Rectal smooth muscle tissue (tissue), 1 donor: ENCODE data around the gene CSF2RB.
"Not testable (repeated sequence)": the region's sequence is repeated elsewhere in the genome, so short reads cannot be mapped to it uniquely, and the experiment has no call there.

Experiments used
- H3K27ac ChIP-seq: one replicate; pipeline ENCODE4 v1.7.0; 2013; ENCODE audit warnings: low read depth, low read length, inconsistent platforms
- H3K27me3 ChIP-seq: one replicate; pipeline ENCODE4 v1.7.0; 2013; ENCODE audit warnings: low read length; ENCODE audit not compliant: control insufficient read depth, insufficient read depth
- H3K36me3 ChIP-seq: one replicate; pipeline ENCODE4 v1.7.0; 2013; ENCODE audit warnings: low read length; ENCODE audit not compliant: control insufficient read depth, insufficient read depth
- H3K4me1 ChIP-seq: one replicate; pipeline ENCODE4 v1.7.0; 2013; ENCODE audit warnings: low read length; ENCODE audit not compliant: control insufficient read depth, insufficient read depth
- H3K4me3 ChIP-seq: one replicate; pipeline ENCODE4 v1.7.0; 2013; ENCODE audit warnings: low read length
- H3K9ac ChIP-seq: one replicate; pipeline ENCODE4 v1.7.0; 2013; ENCODE audit warnings: low read length

Gene CSF2RB

GRCh38 chr22:36977947-36978660 lies 64.7 kb downstream of the CSF2RB start:
- no peak overlapping the region for H3K9ac ChIP-seq
- peak overlapping the region; percentile 62 for H3K4me3 ChIP-seq
- no peaks in the 10 kb centered on the region for H3K36me3 ChIP-seq
- H3K4me1 ChIP-seq: no peaks in the 10 kb centered on the region
- no peaks in the 10 kb centered on the region for H3K27me3 ChIP-seq
- no peak overlapping the region for H3K27ac ChIP-seq

GRCh38 chr22:36979016-36979910 lies 65.8 kb downstream of the CSF2RB start:
- Histone ChIP-seq H3K27me3 (no peaks in the 10 kb centered on the region), H3K27ac (no peak overlapping the region), H3K4me3 (no peak overlapping the region), H3K36me3 (no peaks in the 10 kb centered on the region), H3K4me1 (no peaks in the 10 kb centered on the region), H3K9ac (no peak overlapping the region)

- H3K27ac ChIP-seq: no peak overlapping the region
- H3K9ac ChIP-seq: no peak overlapping the region
- no peaks in the 10 kb centered on the region for H3K27me3 ChIP-seq
- H3K4me1 ChIP-seq: no peaks in the 10 kb centered on the region
- no peaks in the 10 kb centered on the region for H3K36me3 ChIP-seq
- H3K4me3 ChIP-seq: no peak overlapping the region
Measured at GRCh38 chr22:36981247-36981775, 67.9 kb downstream of the CSF2RB start.

GRCh38 chr22:36982136-36982535 lies 68.7 kb downstream of the CSF2RB start:
- Histone ChIP-seq H3K4me3 (no peak overlapping the region), H3K4me1 (no peaks in the 10 kb centered on the region), H3K27ac (no peak overlapping the region), H3K9ac (no peak overlapping the region), H3K36me3 (no peaks in the 10 kb centered on the region), H3K27me3 (no peaks in the 10 kb centered on the region)

- Histone ChIP-seq H3K4me3 (no peak overlapping the region), H3K4me1 (no peaks in the 10 kb centered on the region), H3K27me3 (no peaks in the 10 kb centered on the region), H3K36me3 (no peaks in the 10 kb centered on the region), H3K27ac (no peak overlapping the region), H3K9ac (no peak overlapping the region)
Measured at GRCh38 chr22:36985211-36985889, 71.9 kb downstream of the CSF2RB start.

- peaks cover 3% of the 10 kb centered on the region for H3K27me3 ChIP-seq
- no peak overlapping the region for H3K9ac ChIP-seq
- H3K4me1 ChIP-seq: no peaks in the 10 kb centered on the region
- no peaks in the 10 kb centered on the region for H3K36me3 ChIP-seq
- no peak overlapping the region for H3K27ac ChIP-seq
- no peak overlapping the region for H3K4me3 ChIP-seq
Measured at GRCh38 chr22:36986242-36986821, 72.9 kb downstream of the CSF2RB start.

- H3K27ac ChIP-seq: no peak overlapping the region
- no peak overlapping the region for H3K9ac ChIP-seq
- no peaks in the 10 kb centered on the region for H3K4me1 ChIP-seq
- H3K27me3 ChIP-seq: peaks cover 4% of the 10 kb centered on the region
- no peak overlapping the region for H3K4me3 ChIP-seq
- H3K36me3 ChIP-seq: no peaks in the 10 kb centered on the region
Measured at GRCh38 chr22:36988075-36988832, 74.8 kb downstream of the CSF2RB start.

- not testable (repeated sequence) for H3K36me3 ChIP-seq, H3K4me1 ChIP-seq, H3K9ac ChIP-seq, H3K27me3 ChIP-seq, H3K4me3 ChIP-seq, H3K27ac ChIP-seq
Measured at GRCh38 chr22:36989012-36989411, 75.6 kb downstream of the CSF2RB start.
